MM.1S (cell line): ENCODE measurements around the gene ACTN3.

Experiments
- EZH2 ChIP-seq: fragments of 300-600 bp; sonication (generic); optimal IDR thresholded peaks from 2 replicates; pipeline ENCODE3; 2017; ENCODE audit warnings: low read depth, mild to moderate bottlenecking, antibody characterized with exemption, low read length, mixed read lengths
- TF ChIP-seq, protein P1 (sequence below): fragments of 300-600 bp; sonication (generic); IDR thresholded peaks from 2 replicates; pipeline ENCODE4 v1.5.1; 2016; ENCODE audit warnings: antibody characterized with exemption, low read length, mixed read lengths

DNA sequence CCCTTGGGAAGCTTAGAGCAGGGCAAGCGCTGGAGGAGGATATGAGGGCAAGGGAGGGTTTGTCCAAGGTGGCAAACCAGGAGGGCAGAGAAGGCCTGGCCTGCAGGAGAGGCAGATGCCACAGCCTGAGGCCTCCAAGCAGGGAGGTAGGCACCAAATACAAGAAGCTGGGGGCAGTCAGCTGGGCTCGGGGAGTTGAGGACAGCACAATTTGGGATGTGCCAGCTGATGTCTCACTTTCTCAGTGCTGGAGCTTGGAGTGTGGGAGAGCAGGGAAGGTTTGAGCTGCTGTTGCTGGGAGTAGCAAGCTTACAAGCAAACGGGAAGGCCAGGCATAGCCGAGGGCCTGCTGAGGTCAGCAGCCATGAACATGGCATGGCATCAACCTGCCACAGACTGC lies 4.8 kb upstream of the ACTN3 start:
- TF ChIP-seq, protein P1, sequence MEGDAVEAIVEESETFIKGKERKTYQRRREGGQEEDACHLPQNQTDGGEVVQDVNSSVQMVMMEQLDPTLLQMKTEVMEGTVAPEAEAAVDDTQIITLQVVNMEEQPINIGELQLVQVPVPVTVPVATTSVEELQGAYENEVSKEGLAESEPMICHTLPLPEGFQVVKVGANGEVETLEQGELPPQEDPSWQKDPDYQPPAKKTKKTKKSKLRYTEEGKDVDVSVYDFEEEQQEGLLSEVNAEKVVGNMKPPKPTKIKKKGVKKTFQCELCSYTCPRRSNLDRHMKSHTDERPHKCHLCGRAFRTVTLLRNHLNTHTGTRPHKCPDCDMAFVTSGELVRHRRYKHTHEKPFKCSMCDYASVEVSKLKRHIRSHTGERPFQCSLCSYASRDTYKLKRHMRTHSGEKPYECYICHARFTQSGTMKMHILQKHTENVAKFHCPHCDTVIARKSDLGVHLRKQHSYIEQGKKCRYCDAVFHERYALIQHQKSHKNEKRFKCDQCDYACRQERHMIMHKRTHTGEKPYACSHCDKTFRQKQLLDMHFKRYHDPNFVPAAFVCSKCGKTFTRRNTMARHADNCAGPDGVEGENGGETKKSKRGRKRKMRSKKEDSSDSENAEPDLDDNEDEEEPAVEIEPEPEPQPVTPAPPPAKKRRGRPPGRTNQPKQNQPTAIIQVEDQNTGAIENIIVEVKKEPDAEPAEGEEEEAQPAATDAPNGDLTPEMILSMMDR = no peak
- TF ChIP-seq EZH2 = no peak
